ENCODE results near the gene ZCCHC14. TPM values are rescaled to one million over a fixed set of nuclear protein-coding genes. Genes with fewer than 3 reads are reported as not detected.

Gene ZCCHC14
- total RNA-seq, 1 experiment from 2014 or later: 27.7 TPM

DNA sequence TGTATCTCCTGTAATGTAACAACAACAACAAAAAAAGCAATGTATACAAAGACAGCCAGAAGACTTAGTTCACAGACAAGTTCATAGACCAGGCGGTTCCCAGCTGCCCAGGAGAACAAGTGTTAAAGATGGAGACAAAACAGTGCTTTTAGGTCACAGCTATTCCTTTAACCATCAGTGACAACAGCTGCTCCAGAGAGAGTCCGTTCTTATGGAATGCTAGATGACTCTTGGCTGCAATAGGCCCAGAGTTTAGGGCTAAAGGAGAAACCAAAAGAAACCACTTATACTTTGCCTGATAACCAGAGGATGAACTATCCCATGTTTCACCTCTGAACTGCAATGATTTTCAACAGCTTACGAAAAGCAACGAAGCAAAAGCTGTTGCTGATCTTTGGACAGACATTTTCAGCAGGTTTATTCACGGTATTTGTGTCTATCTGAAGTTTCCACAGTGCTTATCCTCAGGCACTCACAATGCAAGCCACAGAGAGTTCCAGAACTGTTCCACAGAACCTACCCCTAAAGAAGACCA is 6.0 kb downstream of the ZCCHC14 start:
- Histone ChIP-seq H3K9ac (ENCODE audit: extremely low read depth, insufficient read length, low read length) (no peak overlapping the region), H3K14ac (ENCODE audit: insufficient read depth, low read length) (no peak overlapping the region), H4K91ac (ENCODE audit: insufficient read length, low read depth, low read length) (no peak overlapping the region), H3K4me1 (ENCODE audit: insufficient read depth, low read length) (no peaks in the 10 kb centered on the region; the same call in 1 of the 2 replicates), H3K27ac (ENCODE audit: insufficient read length, low read depth, low read length) (no peak overlapping the region), H3K9me3 (ENCODE audit: control insufficient read depth, low read depth, low read length) (no peaks in the 10 kb centered on the region), H4K20me1 (ENCODE audit: control insufficient read depth, insufficient read depth, insufficient read length) (no peaks in the 10 kb centered on the region), H3K18ac (ENCODE audit: insufficient read length, low read depth, low read length) (no peak overlapping the region), H2AK5ac (ENCODE audit: insufficient read length, low read length) (no peak overlapping the region), H3K79me1 (ENCODE audit: insufficient read depth, low read depth, low read length, poor library complexity, severe bottlenecking) (peaks cover 3% of the 10 kb centered on the region), H3K4me2 (ENCODE audit: insufficient read depth, insufficient read length, low read length) (no peak overlapping the region), H3K27me3 (ENCODE audit: insufficient read depth, low read length) (no peaks in the 10 kb centered on the region), H3T11ph (ENCODE audit: low read length) (no peak overlapping the region), H2BK120ac (ENCODE audit: low read depth, low read length, poor library complexity, severe bottlenecking) (no peak overlapping the region), H4K5ac (ENCODE audit: insufficient read length, low read depth, low read length) (no peak overlapping the region), H2BK15ac (ENCODE audit: low read depth, low read length) (no peak overlapping the region), H3K23ac (ENCODE audit: insufficient read length, low read depth, low read length) (no peak overlapping the region), H3K4ac (ENCODE audit: low read depth, low read length) (no peak overlapping the region), H2AFZ (ENCODE audit: low read length) (no peak overlapping the region), H2BK20ac (ENCODE audit: low read depth, low read length, poor library complexity, severe bottlenecking) (no peak overlapping the region), H2BK5ac (ENCODE audit: insufficient read length, low read length) (no peak overlapping the region), H3K79me2 (ENCODE audit: insufficient read depth, low read length) (peaks cover 16% of the 10 kb centered on the region; the same call in 1 of the 2 replicates), H2BK12ac (ENCODE audit: insufficient read length, low read depth, low read length) (no peak overlapping the region), H3K56ac (ENCODE audit: insufficient read length, low read depth, low read length) (no peak overlapping the region), H3K23me2 (ENCODE audit: insufficient read length, low read depth, low read length, poor library complexity, severe bottlenecking) (peaks cover 5% of the 10 kb centered on the region), H4K8ac (replicated peaks; ENCODE audit: insufficient read length, low read depth, low read length) (no peak overlapping the region)
- Mint-ChIP-seq H3K27ac (no peak overlapping the region; a peak in 1 of 7 replicates), H3K4me1 (peaks cover 39 to 42% of the 10 kb centered on the region in 2 experiments), H3K4me3 (peak overlapping the region in 1 of 2 experiments; percentile 45; a peak in 2 of 5 replicates), H3K9me3 (no peaks in the 10 kb centered on the region), H3K27me3 (ENCODE audit: low read depth) (no peaks in the 10 kb centered on the region), H3K36me3 (ENCODE audit: insufficient read depth in 1 of 3, low read depth in 3 of 3) (peaks cover 3 to 9% (median 9%) of the 10 kb centered on the region in 3 experiments; a peak in 6 of 7 replicates)
- TF ChIP-seq, protein P1, sequence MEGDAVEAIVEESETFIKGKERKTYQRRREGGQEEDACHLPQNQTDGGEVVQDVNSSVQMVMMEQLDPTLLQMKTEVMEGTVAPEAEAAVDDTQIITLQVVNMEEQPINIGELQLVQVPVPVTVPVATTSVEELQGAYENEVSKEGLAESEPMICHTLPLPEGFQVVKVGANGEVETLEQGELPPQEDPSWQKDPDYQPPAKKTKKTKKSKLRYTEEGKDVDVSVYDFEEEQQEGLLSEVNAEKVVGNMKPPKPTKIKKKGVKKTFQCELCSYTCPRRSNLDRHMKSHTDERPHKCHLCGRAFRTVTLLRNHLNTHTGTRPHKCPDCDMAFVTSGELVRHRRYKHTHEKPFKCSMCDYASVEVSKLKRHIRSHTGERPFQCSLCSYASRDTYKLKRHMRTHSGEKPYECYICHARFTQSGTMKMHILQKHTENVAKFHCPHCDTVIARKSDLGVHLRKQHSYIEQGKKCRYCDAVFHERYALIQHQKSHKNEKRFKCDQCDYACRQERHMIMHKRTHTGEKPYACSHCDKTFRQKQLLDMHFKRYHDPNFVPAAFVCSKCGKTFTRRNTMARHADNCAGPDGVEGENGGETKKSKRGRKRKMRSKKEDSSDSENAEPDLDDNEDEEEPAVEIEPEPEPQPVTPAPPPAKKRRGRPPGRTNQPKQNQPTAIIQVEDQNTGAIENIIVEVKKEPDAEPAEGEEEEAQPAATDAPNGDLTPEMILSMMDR (conservative IDR thresholded peaks at IDR 0.05): no peak
- no peak for DNase-seq
- WGBS (ENCODE audit: extremely low coverage, insufficient read length, low lambda C conversion rate): no CpG with 5 or more reads among the region's 5 CpGs
